Measurements from ENCODE around the gene PSMD1. TPM values are rescaled to one million over a fixed set of nuclear protein-coding genes. Genes with fewer than 3 reads are reported as not detected.

The PSMD1 gene
- total RNA-seq, 4 donors from 2014 or later = 24.3 to 85.3 (median 74.7) TPM

DNA sequence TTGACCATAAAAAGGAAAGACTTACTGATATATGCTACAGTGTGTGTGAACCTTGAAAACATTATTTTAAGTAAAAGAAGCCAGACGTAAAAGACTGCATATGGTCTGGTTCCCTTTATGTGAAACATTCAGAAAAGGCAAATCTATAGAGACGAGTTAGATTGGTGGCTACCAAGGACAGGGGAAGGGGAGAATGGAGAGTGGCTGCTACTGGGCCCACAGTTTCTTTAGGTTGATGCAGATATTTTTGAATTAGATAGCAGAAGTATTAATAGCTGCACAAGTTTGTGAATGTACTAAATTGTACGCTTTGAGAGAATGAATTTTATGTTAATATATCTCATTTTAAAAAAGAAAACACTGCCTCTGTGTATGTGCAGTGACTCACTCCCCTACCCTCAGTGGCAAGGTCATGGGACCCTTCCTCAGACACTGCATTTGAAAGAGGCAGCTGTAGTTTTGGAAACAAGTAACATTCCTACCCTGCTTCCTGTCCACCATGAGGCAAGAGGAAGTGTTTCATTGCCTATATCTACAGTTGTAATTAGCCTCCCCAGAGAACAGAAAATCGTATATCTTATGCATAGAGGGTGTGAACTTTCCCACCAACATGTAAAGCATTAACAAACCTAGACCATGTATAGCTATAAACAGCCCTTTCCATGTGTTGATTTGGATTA is 111.9 kb downstream of the PSMD1 start:
- no peak for TF ChIP-seq POLR2AphosphoS5 (IDR thresholded peaks at IDR 0.05)
- no peak for TF ChIP-seq POLR2A (IDR thresholded peaks at IDR 0.05)
- no peak for TF ChIP-seq EP300 (IDR thresholded peaks at IDR 0.05; ENCODE audit: low read depth)
- TF ChIP-seq, protein P1, sequence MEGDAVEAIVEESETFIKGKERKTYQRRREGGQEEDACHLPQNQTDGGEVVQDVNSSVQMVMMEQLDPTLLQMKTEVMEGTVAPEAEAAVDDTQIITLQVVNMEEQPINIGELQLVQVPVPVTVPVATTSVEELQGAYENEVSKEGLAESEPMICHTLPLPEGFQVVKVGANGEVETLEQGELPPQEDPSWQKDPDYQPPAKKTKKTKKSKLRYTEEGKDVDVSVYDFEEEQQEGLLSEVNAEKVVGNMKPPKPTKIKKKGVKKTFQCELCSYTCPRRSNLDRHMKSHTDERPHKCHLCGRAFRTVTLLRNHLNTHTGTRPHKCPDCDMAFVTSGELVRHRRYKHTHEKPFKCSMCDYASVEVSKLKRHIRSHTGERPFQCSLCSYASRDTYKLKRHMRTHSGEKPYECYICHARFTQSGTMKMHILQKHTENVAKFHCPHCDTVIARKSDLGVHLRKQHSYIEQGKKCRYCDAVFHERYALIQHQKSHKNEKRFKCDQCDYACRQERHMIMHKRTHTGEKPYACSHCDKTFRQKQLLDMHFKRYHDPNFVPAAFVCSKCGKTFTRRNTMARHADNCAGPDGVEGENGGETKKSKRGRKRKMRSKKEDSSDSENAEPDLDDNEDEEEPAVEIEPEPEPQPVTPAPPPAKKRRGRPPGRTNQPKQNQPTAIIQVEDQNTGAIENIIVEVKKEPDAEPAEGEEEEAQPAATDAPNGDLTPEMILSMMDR (IDR thresholded peaks at IDR 0.05) = no peak
- Histone ChIP-seq H3K4me1 (no peaks in the 10 kb centered on the region), H3K9me3 (no peaks in the 10 kb centered on the region), H3K36me3 (peaks cover 0 to 59% (median 16%) of the 10 kb centered on the region in 4 donors), H3K27ac (no peak overlapping the region), H3K4me3 (no peak overlapping the region), H3K27me3 (no peaks in the 10 kb centered on the region)
- 77 to 83% methylated on average over 3 to 4 of the region's 4 CpGs for WGBS, 2 donors (ENCODE audit: low coverage in 1 of 2)
- DNase-seq = no peak
- in situ Hi-C loops (cut with MboI; ENCODE audit: low pct_ligation_motif_present in 1 of 4, low pct_unique_long_range_greater_than_20kb in 1 of 4, low sequenced_read_pairs in 3 of 4) = no loop called here
- intact Hi-C loops (cut with DNase I; ENCODE audit: low total_unique reads) = no loop called here

DNA sequence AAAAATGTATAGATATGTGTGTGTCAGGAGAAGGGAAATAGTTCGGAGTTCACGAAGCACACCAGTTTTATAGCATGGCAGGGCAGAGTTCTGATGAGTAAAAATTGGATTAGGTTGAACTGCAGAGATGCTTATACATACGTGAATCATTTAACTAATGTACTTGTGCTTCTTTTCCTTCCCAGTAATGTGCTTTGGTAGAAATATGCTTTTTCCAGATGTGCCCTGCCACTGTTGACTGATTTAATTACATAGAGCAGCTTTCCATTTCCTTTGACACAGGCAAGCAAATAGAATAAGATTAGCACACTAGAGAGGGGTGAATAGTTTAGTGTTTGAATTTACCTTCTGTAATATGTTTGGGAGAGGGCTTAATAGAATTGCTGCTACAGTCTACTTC is 112.8 kb downstream of the PSMD1 start:
- Histone ChIP-seq H3K27ac (peak overlapping the region in 1 of 4 donors; percentile 5), H3K27me3 (no peaks in the 10 kb centered on the region), H3K4me3 (no peak overlapping the region), H3K9me3 (no peaks in the 10 kb centered on the region), H3K36me3 (peaks cover 0 to 59% (median 15%) of the 10 kb centered on the region in 4 donors), H3K4me1 (no peaks in the 10 kb centered on the region)
- intact Hi-C loops (cut with DNase I; ENCODE audit: low total_unique reads) (no loop called here), in situ Hi-C loops (cut with MboI; ENCODE audit: low pct_ligation_motif_present in 1 of 4, low pct_unique_long_range_greater_than_20kb in 1 of 4, low sequenced_read_pairs in 3 of 4) (no loop called here)
- 84 to 85% methylated on average over 3 of the region's 3 CpGs for WGBS, 2 donors (ENCODE audit: low coverage in 1 of 2)
- TF ChIP-seq POLR2AphosphoS5 (IDR thresholded peaks at IDR 0.05) = no peak
- TF ChIP-seq, protein P1 (IDR thresholded peaks at IDR 0.05) = no peak
- no peak for TF ChIP-seq POLR2A (IDR thresholded peaks at IDR 0.05)
- DNase-seq = no peak

DNA sequence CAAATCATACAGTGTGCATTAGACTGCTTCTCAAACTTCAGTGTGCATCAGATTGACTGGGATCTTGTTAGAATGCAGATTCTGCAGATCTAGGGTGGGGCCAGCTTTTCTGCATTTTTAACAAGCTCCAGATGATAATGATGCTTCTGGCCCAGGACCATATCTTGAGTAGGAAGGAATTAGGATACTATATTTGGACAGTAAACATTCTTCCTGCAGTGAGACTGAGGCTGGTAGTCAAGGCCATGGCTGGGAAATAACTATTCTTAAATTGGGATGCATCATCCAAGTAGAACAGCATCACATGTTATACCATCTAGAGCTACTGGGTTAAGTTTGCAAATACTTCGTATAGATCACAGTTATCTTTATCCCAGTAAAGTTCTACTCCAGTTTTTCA is 113.4 kb downstream of the PSMD1 start:
- intact Hi-C loops (cut with DNase I; ENCODE audit: low total_unique reads) = no loop called here
- TF ChIP-seq POLR2AphosphoS5 (IDR thresholded peaks at IDR 0.05) = no peak
- TF ChIP-seq EP300 (IDR thresholded peaks at IDR 0.05; ENCODE audit: low read depth) = no peak
- TF ChIP-seq, protein P1 (IDR thresholded peaks at IDR 0.05) = no peak
- no peak for TF ChIP-seq POLR2A (IDR thresholded peaks at IDR 0.05)
- Histone ChIP-seq H3K36me3 (peaks cover 0 to 62% (median 13%) of the 10 kb centered on the region in 4 donors), H3K9me3 (no peaks in the 10 kb centered on the region), H3K4me1 (no peaks in the 10 kb centered on the region), H3K27ac (no peak overlapping the region), H3K27me3 (no peaks in the 10 kb centered on the region), H3K4me3 (no peak overlapping the region)
- in situ Hi-C loops (cut with MboI; ENCODE audit: low pct_ligation_motif_present in 1 of 4, low pct_unique_long_range_greater_than_20kb in 1 of 4, low sequenced_read_pairs in 3 of 4) = no loop called here
- 73 to 75% methylated on average over 1 of the region's 1 CpG for WGBS, 2 donors (ENCODE audit: low coverage in 1 of 2)
- DNase-seq = no peak

DNA sequence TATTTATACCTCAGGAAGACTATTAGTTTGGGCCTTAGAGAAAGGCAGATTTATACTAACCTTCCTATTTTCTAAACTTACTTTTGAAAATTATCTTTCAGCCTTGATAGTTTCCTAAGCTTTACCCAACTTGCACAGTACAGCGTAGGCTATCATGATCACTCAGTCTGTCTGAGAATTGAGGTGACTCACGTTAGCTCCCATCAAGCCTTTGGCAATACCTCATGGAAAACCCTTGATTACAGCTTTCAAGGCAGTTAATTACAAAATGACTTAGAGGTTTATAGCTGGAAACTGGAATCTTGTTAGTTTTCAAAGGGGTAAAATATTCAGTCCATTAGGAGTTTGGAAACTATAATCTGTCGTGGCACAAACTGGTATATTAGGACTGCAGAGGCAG is 115.4 kb downstream of the PSMD1 start:
- peaks cover 0 to 43% (median 6%) of the 10 kb centered on the region in 4 donors for H3K36me3 ChIP-seq
- H3K9me3 ChIP-seq = no peaks in the 10 kb centered on the region
- intact Hi-C loops (cut with DNase I; ENCODE audit: low total_unique reads) = no loop called here
- H3K4me3 ChIP-seq = no peak overlapping the region
- in situ Hi-C loops (cut with MboI; ENCODE audit: low pct_ligation_motif_present in 1 of 4, low pct_unique_long_range_greater_than_20kb in 1 of 4, low sequenced_read_pairs in 3 of 4) = no loop called here
- DNase-seq = no peak
- WGBS, 2 donors (ENCODE audit: low coverage in 1 of 2) = 93 to 100% methylated on average over 3 of the region's 3 CpGs
- peaks cover 0 to 2% (median 0%) of the 10 kb centered on the region in 4 donors for H3K4me1 ChIP-seq
- no peak overlapping the region for H3K27ac ChIP-seq
- TF ChIP-seq EP300 (IDR thresholded peaks at IDR 0.05; ENCODE audit: low read depth) = no peak
- TF ChIP-seq, protein P1 (IDR thresholded peaks at IDR 0.05) = no peak
- H3K27me3 ChIP-seq = no peaks in the 10 kb centered on the region
